Measurements from ENCODE around the gene PLCB1.

The PLCB1 gene

DNA sequence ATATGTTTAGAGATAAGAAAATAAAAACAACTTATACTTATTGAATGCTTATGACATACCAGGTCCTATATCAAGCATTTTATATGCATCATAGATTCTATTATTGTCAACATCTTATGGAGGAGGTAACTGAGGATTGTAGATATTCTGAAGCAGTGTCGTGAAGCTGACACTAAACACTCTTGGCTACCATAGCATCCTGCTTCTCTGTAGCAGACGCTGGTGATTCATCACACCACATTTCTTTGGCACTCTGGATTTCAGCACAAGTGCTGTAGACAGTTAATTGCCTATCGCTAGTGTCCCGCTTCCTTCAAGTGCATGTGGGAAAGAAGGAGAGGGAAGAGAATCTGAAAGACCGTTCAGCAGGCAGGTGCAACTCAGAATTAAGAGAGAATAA is 317.1 kb downstream of the PLCB1 start:
- TF ChIP-seq, protein P1, sequence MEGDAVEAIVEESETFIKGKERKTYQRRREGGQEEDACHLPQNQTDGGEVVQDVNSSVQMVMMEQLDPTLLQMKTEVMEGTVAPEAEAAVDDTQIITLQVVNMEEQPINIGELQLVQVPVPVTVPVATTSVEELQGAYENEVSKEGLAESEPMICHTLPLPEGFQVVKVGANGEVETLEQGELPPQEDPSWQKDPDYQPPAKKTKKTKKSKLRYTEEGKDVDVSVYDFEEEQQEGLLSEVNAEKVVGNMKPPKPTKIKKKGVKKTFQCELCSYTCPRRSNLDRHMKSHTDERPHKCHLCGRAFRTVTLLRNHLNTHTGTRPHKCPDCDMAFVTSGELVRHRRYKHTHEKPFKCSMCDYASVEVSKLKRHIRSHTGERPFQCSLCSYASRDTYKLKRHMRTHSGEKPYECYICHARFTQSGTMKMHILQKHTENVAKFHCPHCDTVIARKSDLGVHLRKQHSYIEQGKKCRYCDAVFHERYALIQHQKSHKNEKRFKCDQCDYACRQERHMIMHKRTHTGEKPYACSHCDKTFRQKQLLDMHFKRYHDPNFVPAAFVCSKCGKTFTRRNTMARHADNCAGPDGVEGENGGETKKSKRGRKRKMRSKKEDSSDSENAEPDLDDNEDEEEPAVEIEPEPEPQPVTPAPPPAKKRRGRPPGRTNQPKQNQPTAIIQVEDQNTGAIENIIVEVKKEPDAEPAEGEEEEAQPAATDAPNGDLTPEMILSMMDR (IDR thresholded peaks at IDR 0.05) = no peak

GRCh38 chr20:8454137-8454712 is 322.2 kb downstream of the PLCB1 start:
- TF ChIP-seq, protein P1 (IDR thresholded peaks at IDR 0.05) = no peak; the same call in 1 of the 2 replicates

DNA sequence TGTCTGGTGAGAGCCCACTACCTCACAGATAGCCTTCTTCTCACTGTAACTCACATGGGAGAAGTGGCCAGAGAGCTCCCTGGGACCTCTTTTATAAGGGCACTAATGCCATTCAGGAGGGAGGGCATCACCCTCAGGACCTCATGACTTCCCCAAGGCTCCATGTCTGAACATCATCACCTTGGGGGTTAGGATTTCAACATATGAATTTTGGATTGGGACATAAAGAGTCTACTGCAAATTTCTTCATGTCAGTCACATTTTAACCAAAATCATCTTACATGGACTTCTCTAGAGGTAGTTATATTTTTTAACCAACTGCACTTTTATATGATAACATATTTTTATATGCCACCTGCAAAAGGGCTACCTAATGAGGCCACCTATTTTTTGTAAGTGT is 324.7 kb downstream of the PLCB1 start:
- TF ChIP-seq, protein P1 (IDR thresholded peaks at IDR 0.05) = no peak

DNA sequence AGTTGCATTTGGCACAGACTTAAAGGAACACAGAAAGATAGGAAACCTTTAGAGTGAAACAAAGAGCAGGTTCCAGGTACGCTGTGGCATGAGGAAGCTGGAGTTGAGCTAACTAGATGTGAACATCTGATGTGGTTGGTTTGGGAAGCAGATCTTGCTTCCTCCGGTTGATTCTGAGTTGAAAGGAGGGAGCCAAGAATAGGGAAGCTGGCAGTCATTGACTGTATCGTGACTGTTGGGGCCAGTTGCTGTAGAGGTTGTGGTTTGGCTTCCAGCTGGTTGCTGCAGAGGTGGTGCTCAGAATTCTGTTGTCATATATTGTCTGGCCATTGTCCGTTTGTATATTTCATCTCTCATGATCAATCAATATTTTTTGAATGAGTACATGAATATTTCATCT is 325.9 kb downstream of the PLCB1 start:
- TF ChIP-seq, protein P1 (IDR thresholded peaks at IDR 0.05) = no peak

DNA sequence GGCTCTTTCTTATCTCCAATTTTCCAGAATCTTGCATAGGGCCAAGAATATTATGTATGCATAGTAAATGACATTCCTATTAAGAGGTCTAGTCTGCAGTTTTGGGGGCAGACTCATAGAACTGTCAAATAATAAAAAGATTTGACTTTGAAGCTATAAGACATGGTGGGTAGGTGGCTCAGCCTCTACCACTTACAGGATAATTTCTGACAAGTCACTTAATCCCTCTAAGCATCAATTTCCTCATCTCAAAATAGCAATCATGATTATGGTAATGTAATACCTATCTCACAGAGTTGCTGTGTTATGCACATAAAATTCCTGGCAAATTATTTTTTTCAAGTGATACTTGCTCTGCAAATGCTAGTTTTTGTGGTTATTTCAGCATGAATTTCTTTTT is 329.1 kb downstream of the PLCB1 start:
- TF ChIP-seq, protein P1 (IDR thresholded peaks at IDR 0.05) = no peak

GRCh38 chr20:8464368-8464767 is 332.3 kb downstream of the PLCB1 start:
- TF ChIP-seq, protein P1 (IDR thresholded peaks at IDR 0.05) = no peak

GRCh38 chr20:8470156-8470555 is 338.1 kb downstream of the PLCB1 start:
- TF ChIP-seq, protein P1 (IDR thresholded peaks at IDR 0.05) = no peak

DNA sequence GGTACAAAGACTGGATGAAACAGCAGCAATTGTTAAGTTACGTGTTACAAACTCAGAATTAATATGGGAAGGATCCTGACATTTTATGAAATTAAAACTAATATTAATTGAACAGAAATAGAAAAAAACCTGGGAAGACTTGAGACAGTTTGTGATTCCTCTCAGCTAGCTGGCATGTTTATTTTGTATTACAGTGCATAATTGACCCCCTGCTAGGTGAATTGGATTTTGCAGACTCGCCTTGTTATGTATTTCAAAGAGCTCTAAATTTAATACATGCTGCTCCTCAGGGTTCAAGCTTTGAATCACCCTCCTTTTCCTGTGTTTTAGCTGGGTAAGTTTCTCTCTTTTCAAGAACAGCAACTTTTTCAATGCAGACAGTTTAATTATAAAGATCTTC is 339.4 kb downstream of the PLCB1 start:
- TF ChIP-seq, protein P1 (IDR thresholded peaks at IDR 0.05) = no peak

All from LNCAP (cell line).